ENCODE measurements around the gene PDE11A. TPM values are rescaled to one million over a fixed set of nuclear protein-coding genes. Genes with fewer than 3 reads are reported as not detected.

Gene PDE11A
- total RNA-seq, 4 donors from 2014 or later: under 0.01 to 0.58 (median under 0.01) TPM; not detected in 1

- no peaks in the 10 kb centered on the region for H3K36me3 ChIP-seq
- H3K27me3 ChIP-seq: no peaks in the 10 kb centered on the region
- H3K9me3 ChIP-seq: no peaks in the 10 kb centered on the region
- no peak overlapping the region for H3K27ac ChIP-seq (replicated peaks in 1 of 4)
- H3K4me3 ChIP-seq: no peak overlapping the region
- intact Hi-C loops (cut with DNase I): no loop called here
- TF ChIP-seq POLR2AphosphoS5 (IDR thresholded peaks at IDR 0.05) (no peak), POLR2A (IDR thresholded peaks at IDR 0.05; ENCODE audit: low read depth) (no peak), CTCF (IDR thresholded peaks at IDR 0.05) (no peak), EP300 (IDR thresholded peaks at IDR 0.05) (no peak)
- H3K4me1 ChIP-seq: no peaks in the 10 kb centered on the region
- WGBS: 61% methylated on average over 7 of the region's 7 CpGs
- DNase-seq (ENCODE audit: extremely low spot score): peak; percentile 80
Observed at GRCh38 chr2:177738461-177739235, 333.9 kb downstream of the PDE11A start.

DNA sequence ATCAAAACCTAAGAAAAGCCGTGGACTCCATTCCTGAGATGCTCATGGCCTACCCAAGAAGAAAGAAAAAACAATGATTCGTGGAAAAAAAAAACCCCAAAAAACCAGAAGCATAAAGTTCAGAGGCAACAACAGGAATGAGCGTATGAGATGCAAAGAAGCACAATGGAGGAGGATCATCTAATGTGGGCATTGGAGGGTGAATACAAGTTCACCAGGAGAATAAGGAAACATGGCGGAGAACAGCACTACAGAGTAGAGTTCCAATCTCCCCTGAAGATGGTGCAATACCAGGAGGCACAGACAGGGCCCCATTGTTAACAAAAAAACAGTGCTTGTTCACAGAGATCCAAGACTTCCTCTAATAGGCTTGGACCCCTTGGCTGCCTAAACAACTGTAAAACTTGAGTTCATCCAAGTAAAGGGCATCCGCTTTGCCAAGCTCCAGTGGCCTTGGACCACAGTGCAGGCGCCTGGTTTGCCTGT, 337.2 kb downstream of the PDE11A start:
- no peaks in the 10 kb centered on the region for H3K9me3 ChIP-seq
- no peaks in the 10 kb centered on the region for H3K27me3 ChIP-seq
- no peak overlapping the region for H3K27ac ChIP-seq (replicated peaks in 1 of 4)
- 96% methylated on average over 6 of the region's 6 CpGs for WGBS
- intact Hi-C loops (cut with DNase I): no loop called here
- H3K4me3 ChIP-seq: no peak overlapping the region
- no peaks in the 10 kb centered on the region for H3K36me3 ChIP-seq
- no peaks in the 10 kb centered on the region for H3K4me1 ChIP-seq
- no peak for TF ChIP-seq EP300 (IDR thresholded peaks at IDR 0.05)
- no peak for TF ChIP-seq CTCF (IDR thresholded peaks at IDR 0.05)
- TF ChIP-seq POLR2AphosphoS5 (IDR thresholded peaks at IDR 0.05): no peak
- TF ChIP-seq POLR2A (IDR thresholded peaks at IDR 0.05; ENCODE audit: low read depth): no peak
- DNase-seq (ENCODE audit: extremely low spot score): no peak

DNA sequence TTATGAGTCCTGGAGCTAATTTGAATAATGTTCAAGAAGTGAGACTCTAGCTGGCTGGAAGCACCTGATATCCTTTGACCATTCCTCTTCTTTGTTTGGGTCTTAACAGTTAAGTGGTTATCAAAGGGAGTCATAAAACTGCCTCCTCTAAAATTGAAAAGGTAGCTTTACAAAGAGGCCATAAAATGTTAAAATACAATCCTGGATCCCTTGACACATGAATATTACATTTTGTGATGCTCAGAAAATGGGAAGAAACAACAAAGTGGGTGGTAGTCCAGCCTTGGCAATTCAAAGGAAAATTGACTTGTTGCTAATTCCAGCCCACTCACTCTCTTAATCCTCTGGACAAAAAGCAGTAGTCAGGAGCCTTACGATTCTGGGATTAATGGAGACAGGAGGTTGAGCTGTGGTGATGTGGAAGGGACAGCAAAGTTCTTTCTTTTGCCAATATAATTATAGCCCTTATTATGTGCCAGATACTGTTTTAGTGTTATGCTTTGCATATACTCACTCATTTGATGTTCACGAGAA, 339.2 kb downstream of the PDE11A start:
- no peak for TF ChIP-seq EP300 (IDR thresholded peaks at IDR 0.05)
- Histone ChIP-seq H3K4me1 (no peaks in the 10 kb centered on the region), H3K4me3 (no peak overlapping the region), H3K9me3 (no peaks in the 10 kb centered on the region), H3K27ac (replicated peaks in 1 of 4) (no peak overlapping the region), H3K27me3 (no peaks in the 10 kb centered on the region), H3K36me3 (no peaks in the 10 kb centered on the region)
- no peak for DNase-seq (ENCODE audit: extremely low spot score)
- 69% methylated on average over 2 of the region's 2 CpGs for WGBS
- intact Hi-C loops (cut with DNase I): no loop called here

GRCh38 chr2:177731384-177731783, 341.2 kb downstream of the PDE11A start:
- Histone ChIP-seq H3K36me3 (no peaks in the 10 kb centered on the region), H3K4me3 (no peak overlapping the region), H3K9me3 (no peaks in the 10 kb centered on the region), H3K27me3 (no peaks in the 10 kb centered on the region), H3K4me1 (no peaks in the 10 kb centered on the region), H3K27ac (replicated peaks in 1 of 4) (no peak overlapping the region)
- intact Hi-C loops (cut with DNase I): no loop called here
- WGBS: 67% methylated on average over 3 of the region's 3 CpGs
- DNase-seq (ENCODE audit: extremely low spot score): no peak
- TF ChIP-seq POLR2A (IDR thresholded peaks at IDR 0.05; ENCODE audit: low read depth) (no peak), EP300 (IDR thresholded peaks at IDR 0.05) (no peak), CTCF (IDR thresholded peaks at IDR 0.05) (no peak)

- Histone ChIP-seq H3K36me3 (no peaks in the 10 kb centered on the region), H3K9me3 (no peaks in the 10 kb centered on the region), H3K4me3 (no peak overlapping the region), H3K4me1 (no peaks in the 10 kb centered on the region), H3K27ac (replicated peaks in 1 of 4) (no peak overlapping the region), H3K27me3 (no peaks in the 10 kb centered on the region)
- 80% methylated on average over 2 of the region's 2 CpGs for WGBS
- intact Hi-C loops (cut with DNase I): no loop called here
- no peak for DNase-seq (ENCODE audit: extremely low spot score)
- TF ChIP-seq EP300 (IDR thresholded peaks at IDR 0.05): no peak
- TF ChIP-seq POLR2A (IDR thresholded peaks at IDR 0.05; ENCODE audit: low read depth): no peak
- TF ChIP-seq POLR2AphosphoS5 (IDR thresholded peaks at IDR 0.05): no peak
- no peak for TF ChIP-seq CTCF (IDR thresholded peaks at IDR 0.05)
Observed at GRCh38 chr2:177730792-177731191, 341.8 kb downstream of the PDE11A start.
